GM21515 (cell line): ENCODE results near the gene ASF1B.

Experiments
- ATAC-seq: cut with Tn5 transposase; IDR thresholded peaks from one replicate; pipeline ENCODE4 v1.9.1; 2021; ENCODE audit not compliant: unreplicated experiment

The ASF1B gene

DNA sequence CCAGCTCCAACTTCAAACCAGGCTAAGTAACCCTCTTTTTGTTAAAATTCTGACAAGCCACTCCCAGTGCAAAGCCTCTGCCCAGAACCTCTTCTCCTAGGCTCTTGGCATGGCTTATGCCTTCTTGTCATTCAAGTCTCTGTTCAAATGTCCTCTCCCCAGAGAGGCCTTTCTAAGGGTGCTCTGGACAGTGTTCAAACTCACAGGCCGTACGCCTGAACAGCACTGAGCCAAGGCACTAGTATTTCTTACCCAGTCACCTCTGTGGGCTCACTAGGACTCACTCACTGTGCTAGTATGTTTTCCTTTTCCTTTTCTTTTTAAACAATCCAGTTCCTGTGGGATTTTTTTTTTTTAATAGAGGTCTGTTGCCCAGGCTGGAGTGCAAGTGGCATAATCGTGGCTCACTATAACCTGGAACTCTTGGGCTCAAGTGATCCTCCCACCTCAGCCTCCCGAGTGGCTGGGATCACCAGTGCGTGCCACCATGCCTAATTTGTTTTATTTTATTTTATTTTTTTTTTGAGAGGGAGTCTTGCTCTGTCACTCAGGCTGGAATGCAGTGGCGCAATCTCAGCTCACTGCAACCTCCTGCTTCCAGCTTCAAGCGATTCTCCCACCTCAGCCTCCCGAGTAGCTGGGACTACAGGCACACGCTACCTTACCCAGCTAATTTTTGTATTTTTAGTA lies 2.3 kb upstream of the ASF1B start:
- ATAC-seq = no peak

DNA sequence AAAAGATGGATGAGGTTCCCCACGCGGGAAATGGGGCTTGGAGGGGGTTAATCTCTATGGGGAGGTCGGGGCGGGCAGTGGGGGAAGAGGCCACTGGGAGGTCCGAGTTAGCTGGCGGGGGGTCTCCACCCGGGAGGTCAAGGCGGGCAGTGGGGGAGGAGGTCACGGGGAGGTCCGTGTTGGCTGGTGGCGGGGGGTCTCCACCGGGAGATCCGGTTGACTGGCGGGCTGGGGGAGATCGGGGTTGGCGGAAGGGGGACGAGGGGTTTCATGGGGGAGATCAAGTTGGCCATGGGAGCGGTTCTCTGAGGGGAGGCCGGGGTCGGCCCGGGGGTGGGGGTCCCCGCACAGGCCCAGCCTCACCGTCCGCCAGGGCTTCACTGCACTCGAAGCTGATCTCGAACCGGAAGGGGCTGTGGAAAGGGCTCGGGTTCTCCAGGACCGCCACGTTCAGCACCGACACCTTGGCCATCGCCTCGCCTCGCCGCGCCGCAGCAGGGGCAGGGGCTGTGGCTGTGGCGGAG lies 342 bp downstream of the ASF1B start:
- ATAC-seq = no peak

DNA sequence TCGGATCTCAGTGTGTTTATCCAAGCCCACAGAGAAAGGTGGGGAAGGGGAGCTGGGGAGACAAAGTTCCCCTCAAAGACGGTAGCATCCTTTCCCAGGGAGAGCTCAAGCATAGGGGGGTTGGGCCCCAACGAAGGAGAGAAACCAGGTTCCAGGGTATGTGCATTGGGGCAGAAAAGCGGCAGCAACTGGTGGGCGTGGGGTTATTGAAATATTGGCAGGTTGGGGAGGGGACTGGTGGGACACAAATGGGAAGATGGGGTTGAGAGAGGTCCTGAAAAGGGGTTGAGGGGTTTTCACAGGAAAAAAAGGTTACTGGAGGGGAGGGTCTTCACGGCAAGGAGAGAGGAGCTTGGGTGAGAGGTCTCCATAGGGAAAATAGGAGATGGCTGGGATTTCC lies 1.0 kb downstream of the ASF1B start:
- no peak for ATAC-seq

DNA sequence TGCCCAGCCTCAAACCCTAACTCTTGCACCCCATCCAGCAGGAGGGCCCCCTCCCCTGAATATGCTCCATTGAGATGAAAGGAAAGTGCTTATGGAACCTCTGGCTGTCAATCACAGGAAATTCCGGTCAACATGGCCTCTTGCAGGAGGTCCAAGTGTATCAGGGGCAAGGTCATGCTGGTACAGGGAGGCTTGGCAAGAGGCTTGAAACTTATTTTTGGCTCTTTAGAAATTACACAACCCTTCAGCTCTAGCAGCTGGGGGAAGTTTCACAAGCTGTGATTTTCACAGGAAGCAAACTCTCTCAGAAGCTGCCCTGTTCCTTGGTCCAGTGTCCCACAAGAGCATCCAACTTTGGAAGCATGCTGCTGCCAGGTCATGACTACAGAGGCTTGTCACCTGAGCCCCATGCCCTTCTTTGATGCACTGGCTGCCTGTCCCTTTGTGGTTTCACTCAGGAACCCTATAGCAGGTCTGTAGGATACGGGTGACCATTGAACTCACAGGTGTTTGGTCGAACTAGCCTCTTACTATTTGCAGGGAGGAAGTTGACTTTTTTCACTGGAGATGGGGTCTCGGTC lies 8.4 kb downstream of the ASF1B start:
- no peak for ATAC-seq

DNA sequence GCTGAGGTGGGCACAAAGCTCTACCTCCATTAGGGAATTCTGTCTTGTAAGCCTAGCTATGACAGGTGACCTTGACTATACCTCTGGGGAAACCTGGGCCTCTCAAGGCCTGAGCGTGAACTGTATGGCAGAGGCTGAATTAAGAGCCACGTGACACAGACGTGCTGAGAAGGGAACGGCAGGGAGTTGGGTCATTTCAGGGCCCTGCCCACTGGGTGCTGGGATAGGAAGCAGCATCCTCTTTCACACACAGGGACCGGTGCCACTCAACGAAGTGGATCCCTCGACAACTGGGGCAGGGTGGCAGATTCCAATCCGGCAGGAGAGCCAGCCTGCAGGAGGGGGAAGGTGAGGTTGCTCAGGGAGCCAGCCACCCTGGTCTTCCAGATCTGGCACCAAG lies 9.2 kb downstream of the ASF1B start:
- no peak for ATAC-seq

DNA sequence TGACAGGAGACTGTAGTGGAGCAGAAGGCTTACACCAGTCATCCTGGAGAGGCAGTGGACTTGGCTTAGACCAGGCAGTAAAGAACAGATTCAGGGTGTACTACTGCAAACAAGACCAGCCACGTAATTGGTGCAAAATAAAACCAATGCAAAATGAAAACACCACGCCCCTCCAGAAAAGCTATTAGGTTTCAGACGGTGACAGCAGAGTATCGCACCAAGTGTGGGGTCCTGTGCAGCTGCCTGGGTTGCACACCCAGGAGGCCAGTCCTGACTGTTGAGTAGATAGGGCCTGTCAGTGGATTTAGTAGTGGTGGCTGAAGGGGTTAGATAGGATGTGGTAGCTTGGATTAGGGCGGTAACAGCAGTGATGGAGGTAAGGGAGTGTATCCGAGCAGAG lies 13.5 kb downstream of the ASF1B start:
- no peak for ATAC-seq

DNA sequence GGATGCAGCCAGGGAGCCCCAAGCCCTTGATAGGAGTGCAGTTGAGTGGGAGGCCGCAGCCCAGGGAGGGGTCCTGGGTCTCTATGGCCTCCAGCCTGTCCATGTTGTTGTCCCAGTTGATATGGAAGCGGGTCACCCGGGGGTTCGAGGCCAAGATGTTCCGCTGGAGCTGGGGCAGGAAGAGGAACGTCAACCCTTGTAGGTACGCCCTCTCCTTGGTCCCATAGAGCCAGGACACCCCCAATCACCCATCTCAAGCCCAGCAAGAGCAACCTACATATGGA lies 15.9 kb downstream of the ASF1B start:
- ATAC-seq = no peak

DNA sequence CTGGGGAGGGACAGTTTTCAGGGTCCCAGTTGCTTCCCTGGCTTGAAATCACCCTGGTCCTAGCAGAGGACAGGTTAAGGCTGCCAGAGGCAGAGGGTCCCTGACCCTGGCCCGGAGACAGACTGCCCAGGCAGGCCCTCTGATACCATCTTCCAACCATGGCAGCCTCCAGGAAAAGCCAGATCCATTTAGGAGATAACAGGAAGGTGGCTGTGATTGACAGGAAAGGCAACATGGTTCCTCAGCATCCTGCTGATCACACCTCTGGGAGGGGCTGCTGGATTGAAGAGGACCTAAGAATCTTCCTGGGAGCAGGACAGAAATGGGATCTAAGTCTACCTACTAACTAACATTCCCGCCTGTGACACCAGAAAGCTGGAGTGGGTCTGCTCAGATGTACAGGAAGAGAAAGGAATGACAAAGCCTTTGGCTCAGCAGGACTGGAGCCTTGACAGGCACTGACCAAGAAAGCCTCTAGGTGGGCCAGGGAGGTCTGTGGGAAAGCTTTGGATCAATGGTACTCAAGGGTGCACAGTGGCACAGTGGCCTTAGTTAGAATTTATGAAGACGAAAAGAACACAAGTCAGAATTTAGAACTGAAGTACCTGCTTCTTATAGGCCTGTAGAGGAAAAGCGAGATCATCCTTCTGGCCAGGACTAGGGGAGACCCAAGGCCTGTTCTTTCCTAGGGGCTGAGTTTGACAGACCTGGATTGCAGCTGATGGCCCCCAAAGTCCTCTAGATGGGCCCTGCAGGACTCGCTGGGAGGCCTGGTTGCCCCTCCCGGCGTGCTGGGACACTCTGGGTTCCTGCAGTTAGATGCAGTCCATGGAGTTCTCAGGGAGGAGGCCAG lies 16.5 kb downstream of the ASF1B start:
- no peak for ATAC-seq

DNA sequence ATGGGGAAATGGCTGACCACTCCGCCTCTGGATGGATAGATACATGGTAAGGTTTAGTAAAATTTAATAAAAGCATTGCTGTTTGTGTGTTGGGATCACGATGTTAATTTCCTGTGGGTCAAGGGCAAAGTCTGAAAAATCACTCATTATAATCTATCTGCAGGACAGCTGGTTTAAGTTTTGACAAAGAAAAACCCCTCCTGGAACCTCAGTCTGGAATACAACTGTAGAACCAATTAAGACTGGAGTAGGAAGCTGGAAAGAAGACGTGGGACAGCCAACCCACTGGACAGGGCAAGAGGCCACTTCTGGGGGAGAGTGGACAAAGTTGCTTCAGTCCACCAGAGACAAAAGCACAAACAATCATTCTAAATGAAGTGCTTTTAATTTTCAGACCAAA lies 17.2 kb downstream of the ASF1B start:
- no peak for ATAC-seq

DNA sequence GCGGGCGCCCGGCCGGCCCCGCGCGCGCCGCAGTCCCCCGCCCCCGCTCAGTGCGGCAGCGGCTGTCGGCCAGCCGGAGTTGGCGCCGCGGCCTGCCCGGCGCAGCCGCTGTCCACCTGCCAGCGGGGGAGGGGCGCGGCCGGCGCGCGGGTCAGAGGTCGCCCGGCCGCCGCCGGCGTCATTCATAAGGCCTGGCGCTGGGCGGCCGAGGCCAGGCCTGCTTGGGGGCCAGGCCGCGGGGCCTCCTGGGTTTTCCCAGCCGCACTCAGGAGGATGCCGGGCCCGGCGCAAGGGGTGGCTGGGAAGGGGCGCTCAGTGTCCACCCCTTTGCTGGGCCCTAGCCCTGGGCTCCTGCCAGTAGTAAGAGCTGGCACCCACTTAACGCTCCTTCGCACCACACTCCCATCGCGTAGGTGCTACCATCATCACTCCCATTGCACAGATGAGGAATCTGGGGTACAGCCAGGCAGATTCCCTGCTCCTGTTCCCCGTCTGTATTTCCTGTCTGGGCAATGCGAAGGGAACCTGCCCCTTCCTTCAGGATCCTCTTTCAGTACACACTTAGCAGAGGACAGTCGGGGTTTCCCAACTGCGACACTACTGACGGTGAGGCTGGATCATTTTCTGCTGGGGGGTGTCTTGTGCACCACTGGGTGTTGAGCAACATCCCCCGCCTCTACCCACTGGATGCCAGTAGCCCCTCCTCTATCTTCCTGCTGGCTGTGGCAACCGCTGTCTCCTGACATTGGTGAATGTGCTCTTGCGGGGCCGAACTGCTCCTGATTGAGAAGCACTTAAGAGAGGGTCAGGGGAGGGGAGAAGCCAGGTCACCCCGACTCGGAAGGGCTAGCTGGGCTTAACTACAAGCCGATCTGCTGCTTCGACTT lies 18.0 kb downstream of the ASF1B start:
- ATAC-seq = no peak

DNA sequence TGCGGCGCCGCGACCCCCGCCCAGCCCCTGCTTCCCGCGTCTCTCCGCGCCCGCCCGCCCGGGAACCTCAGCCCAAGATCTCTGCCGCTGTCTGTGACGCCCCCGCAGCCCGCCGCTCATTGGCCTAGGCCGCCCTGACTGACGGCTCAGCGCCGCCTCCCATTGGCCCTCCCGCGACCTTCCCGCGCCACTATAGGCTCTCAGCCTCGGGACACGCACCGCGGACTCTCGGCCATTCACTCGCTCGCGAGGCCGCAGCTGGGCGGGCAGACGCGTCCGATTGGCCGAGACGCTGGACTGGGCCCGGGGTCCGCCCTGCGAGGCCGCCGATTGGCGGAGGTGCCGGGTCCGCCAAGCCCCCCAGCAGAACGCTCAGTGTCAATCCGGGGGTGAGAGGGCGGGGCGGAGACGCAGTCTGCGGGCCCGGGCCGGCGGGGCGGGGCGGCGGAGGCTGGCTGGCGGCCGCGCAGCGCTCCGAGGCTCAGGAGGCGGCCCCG lies 18.7 kb downstream of the ASF1B start, which contains the start of gene PRKACA:
Gene PRKACA (minus strand): TSS at position 95 of the 497 bp plus-strand sequence. CDS start 215 bp downstream, outside the sequence.
- ATAC-seq = peak; percentile 89

DNA sequence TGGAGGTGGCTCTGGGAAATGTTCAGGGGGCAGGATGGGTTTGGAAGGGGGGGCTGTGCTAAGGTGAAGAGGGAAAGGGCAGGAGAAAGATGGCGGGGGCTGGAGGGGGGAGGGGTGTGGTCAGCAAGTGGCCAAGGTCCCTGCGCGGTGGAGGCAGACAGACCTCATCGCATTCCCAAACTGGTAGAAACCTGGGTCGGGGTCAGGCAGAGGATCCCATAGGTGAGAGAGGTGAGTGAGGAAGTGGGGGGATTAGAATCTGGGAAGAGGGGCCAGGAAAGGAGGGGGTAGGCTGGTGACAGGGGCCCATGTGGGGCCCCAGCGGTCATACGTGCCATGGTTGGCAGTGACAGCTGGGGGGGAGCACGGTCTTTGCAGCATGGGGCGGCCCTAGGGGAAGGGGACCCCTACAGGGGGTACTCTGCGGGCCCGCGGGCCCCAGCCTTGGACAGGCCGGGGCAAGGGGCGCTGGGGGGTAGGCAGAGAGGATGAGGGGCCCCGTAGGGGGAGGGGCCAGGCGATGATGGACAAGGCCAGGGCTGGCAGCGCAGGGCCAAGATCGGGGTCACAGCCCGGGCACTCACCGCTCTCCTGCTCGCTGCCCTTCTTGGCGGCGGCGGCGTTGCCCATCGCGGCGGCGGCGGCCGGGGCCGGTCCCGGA lies 19.3 kb downstream of the ASF1B start:
- ATAC-seq = no peak

DNA sequence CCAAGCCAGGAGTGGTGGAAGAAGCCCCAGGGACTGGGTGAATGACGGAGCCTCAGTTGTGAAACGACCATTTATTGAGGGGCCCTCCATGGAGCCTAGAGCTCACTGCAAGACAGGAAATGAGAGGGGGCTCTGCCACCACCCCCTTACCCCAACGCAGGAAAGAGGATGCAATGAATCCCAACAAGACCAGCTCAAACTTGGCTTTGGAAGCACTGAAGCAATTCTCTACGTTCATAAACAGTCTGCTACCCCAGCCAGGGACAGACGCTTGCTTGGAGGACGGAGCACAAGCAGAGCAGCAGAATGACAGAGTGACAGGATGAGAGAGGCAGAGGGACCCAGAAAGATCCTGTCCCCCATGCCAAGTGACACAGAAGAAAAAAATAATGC lies 19.9 kb downstream of the ASF1B start:
- ATAC-seq = no peak

DNA sequence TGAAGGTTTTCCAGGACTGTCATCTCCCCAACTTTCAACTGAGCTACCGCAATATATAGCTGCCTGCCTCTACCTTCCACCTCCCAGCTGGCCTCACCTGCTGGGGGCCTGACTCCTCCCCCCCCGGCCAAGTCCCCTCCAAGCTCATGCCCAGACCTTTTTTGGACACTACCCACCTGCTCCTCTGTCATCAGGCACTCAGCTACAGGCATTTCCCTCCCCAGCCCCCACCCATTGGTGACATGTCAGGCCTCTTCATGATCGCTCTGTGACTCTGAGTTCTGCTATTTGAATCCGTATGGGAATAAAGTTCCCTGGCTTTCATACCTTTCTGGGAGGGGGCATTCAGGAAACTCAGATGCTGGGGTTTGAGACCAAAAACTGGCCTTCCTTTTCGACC lies 20.6 kb downstream of the ASF1B start:
- no peak for ATAC-seq

DNA sequence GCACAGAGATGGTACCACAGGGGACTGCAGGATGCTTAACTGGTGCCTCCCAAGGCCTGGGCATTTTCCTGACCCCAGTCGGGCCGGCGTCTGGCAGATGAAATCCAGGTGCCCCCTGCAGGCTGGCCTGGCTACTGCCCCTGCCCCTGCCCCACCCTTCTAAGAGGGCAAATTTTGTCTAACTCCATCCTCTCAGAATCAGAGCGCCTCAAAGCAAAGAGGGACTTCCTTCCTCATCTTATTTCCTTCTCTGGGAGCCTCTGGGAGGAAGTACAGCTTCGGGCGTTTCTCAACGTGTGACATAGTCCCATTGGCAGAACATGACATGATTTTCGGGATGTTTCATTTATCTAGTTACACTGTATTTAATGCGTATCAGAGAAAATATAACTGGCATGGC lies 21.5 kb downstream of the ASF1B start:
- ATAC-seq = no peak

DNA sequence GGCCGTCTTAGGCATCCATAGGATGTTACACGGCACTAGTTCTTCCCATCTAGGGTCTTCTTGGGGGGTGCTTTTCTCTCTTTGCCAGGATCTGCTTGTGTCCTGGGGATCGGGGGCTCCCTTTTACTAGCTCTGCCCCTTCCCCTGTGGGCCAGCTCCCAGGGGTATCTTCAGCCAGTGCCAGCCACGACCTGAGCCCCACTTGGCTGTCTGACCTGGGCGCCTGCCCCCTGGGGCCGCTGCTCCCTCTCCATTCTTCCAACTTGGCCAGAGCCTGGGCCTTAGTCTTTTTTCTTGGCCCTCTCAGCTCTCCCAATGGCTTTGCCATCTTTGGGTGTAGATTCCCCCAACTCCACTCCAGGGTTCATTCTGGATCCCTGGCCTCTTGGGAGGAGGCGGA lies 21.9 kb downstream of the ASF1B start:
- no peak for ATAC-seq

DNA sequence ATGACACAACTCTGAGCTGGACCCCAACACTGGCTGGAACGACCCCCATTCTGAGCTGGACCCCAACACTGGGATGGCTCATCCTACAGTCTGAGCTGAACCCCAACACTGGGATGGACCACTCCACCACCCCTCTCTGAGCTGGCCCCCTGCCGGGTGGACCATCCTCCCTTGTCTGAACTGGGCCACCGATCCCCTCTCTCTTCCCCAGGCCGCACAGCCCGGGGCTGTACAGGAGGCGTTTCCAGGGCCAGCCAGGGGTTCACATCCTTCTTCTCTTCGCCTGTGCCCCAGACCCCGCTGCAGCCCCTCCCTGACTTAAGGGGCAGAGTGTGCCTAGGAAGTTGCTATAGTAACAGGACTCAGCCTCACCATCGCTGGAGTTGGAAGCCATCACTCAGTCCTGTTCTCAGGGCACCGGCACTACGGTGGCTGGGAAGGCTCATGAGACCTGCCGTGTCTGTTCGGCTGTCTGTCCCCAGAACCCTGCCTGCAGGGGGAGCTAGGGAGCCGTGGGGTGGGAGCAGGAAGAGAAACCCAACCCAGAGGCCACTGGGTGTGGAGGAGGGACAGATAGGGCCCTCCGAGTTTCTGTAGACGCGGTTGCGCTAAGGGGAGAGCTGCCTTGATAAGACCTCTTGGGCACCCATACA lies 22.5 kb downstream of the ASF1B start:
- ATAC-seq = no peak

DNA sequence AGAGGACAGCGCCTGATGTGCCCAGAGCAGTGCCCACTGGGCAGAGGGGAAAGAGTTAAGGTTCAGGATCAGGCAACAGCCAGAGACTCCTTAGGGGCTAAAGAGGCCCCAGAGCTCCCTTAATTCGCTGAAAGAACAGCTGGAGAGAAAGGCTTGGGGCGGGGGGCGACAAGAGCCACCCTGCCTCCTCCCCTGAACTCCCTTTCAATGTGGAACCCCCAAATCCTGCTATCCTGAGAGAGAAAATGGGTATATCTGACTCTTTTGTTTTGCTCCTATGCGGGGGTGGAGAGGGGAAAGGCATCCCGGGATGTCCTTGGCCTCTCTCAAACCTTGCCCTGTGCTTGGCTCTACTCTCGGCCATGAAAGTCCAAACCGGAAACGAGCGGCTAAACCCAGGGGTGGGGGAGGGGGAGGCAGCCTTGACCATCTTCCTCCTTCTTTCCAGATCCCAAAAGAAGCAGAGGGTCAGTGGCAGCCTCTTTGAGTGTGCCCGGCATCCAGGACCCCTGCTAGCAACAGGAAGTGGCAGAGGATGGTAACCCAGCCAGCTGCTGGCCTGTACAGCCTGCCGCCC lies 23.5 kb downstream of the ASF1B start:
- ATAC-seq = no peak

DNA sequence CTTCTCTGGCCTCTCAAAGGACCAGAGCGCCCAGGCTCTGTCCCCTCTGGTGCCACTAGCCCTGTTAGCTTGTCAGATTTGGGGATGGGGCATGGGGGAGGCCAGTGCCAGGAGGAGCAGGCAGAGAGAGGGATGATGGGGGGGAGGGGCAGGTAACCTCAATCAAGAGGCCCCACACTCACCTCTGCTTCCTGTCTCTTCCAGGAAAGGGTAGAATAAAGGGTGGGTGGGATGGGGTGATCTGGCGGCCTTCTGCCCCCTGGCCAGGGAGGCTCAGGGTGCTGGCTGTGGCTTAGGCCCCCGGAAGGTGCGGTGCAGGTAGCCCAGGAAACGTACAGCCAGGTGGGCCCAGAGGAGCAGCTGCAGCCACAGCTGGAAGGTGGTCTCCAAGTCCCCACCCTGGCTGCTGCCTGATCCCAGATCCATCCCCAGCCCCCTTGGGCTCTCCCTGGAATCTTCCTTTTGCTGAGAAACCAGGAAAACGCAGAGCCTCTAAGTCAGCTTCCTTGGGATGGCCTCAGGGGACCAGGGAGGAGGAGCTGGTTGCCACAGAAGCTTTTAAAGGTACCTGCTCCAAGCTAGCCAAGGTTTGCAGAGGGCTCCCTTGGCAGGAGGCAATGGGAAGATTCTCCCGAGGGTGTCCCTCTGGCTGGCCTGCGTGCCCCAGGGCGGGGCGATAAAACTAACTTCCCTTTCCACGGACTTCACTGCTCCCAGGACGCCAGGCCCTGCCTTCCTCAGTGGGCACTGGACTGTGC lies 24.2 kb downstream of the ASF1B start:
- no peak for ATAC-seq
